AG09309 (cell line): Measurements from ENCODE around the gene DEFB116.

Source experiments
- DNase-seq: peaks from one replicate; pipeline ENCODE4 v3.0.0-alpha.2; 2010; ENCODE audit warnings: low read depth
- H3K4me3 ChIP-seq: 2 replicates; pipeline ENCODE4 v1.5.1; 2011; ENCODE audit warnings: mild to moderate bottlenecking, low read depth, low read length, moderate library complexity; ENCODE audit not compliant: control insufficient read depth
- CTCF ChIP-seq: IDR thresholded peaks from 2 replicates; pipeline ENCODE4 v1.5.1; 2011; ENCODE audit warnings: mild to moderate bottlenecking, low read depth, low read length, inconsistent platforms; ENCODE audit not compliant: insufficient read depth, control insufficient read depth; ENCODE audit errors: missing control alignments

The DEFB116 gene

GRCh38 chr20:31274441-31274840, 33.9 kb downstream of the DEFB116 start:
- no peak for DNase-seq
- no peak overlapping the region for H3K4me3 ChIP-seq
- no peak for TF ChIP-seq CTCF

GRCh38 chr20:31260326-31260932, 48.0 kb downstream of the DEFB116 start:
- no peak overlapping the region for H3K4me3 ChIP-seq
- peak; percentile 26 for TF ChIP-seq CTCF
- no peak for DNase-seq

GRCh38 chr20:31257364-31257763, 51.0 kb downstream of the DEFB116 start, which contains the start of gene DEFB115:
Gene DEFB115 (plus strand): TSS chr20:31257664. CDS start chr20:31257664, 0 bp downstream.
- H3K4me3 ChIP-seq = no peak within 1 kb of the TSS
- TF ChIP-seq CTCF = no peak
- no peak for DNase-seq

GRCh38 chr20:31256959-31257358, 51.4 kb downstream of the DEFB116 start:
- H3K4me3 ChIP-seq = no peak overlapping the region
- no peak for TF ChIP-seq CTCF

More at GRCh38 chr20:31256959-31257358, 51.4 kb downstream of the DEFB116 start:
- DNase-seq = no peak
